COLO668 (cell line): ENCODE results near the gene ARHGAP24.
"Not testable (repeated sequence)": the region's sequence is repeated elsewhere in the genome, so short reads cannot be mapped to it uniquely, and the experiment has no call there.

ENCODE experiments used
- DNase-seq: peaks from one replicate; lab custom pipeline; 2025; ENCODE audit not compliant: unreplicated experiment; lab: John Stamatoyannopoulos, UW

ARHGAP24 gene

DNA sequence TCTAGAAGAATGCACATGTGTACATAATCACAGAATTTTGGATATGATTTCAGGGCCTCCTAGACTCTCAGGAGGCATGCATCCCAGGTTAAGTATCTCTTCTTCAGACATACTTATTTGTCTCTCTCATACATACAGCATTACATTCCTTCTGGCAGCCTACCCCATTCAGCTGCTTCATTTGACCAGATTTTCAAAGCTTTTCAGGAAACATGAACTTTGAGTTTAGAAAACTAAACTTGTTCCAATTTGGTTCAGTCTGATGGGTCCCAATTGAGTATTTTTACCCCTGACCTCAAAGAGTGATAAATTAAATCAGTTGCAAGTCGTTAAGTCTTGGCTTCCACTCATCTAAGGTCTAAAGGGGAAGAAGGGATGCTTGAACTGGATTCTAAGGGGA lies 330.9 kb downstream of the ARHGAP24 start:
- no peak for DNase-seq

DNA sequence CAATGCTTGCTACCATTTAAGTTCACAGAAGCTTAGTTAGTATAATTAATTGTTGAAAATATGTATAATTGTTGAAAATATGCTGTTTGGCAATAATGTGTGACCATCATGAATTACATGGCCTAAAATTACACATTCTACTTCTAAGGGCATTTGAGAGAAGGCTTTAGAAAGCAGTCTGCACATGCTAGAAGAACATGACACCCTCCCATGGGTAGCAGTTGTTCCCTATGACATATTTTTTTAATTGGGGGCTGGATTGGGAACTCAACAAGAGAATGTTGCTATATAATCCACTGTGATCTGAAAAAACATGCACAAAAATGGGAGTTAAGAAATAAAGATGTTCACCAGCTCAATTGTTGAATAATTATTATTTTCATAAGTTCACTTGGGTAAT lies 331.4 kb downstream of the ARHGAP24 start:
- no peak for DNase-seq

DNA sequence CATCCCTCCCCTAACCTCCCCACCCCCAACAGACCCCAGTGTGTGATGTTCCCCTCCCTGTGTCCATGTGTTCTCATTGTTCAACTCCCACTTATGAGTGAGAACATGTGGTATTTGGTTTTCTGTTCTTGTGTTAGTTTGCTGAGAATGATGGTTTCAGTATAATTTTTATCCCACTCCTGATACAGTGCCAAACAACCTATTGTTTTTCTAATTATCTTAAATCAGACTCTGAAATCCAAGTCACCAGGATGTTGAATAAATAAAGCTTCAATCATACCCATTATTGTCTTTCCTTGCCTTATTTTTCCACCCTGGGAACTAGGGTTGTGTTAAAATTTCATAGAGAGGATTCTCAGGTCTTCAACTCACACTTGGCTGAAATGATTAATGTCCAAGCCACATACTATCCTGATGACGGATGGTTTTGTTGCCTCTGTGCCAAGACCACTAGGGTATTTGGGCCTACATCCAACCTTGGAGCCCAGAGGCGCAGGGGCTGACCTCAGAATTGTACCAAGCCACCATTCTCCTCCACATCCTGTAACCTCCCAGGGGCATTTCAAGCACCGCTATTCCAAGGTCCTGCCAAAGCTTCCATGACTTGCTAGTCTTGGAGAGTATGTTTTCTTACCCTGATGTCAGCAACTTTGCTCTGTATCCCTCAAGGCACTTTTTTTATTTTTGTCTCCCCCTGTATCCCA lies 332.4 kb downstream of the ARHGAP24 start:
- DNase-seq, result no peak

DNA sequence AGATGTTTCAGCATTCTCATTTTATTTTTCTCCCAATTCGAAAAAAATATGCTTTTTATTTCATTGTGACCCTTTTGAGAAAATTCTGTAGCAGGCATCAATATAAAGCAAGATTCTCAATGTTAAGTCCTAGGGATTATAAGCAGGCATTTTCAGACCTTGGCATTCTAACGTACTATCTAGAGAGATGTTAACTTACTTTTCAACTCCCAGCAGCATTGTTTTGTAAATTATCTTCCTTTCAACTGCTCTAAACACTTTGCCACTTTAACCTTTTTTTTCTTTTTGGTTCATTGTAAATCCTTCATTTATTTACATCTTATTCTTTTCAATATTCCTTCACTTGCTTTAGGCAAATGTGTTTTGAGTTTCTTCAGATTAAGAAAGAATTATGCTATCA lies 333.2 kb downstream of the ARHGAP24 start:
- DNase-seq, result no peak

DNA sequence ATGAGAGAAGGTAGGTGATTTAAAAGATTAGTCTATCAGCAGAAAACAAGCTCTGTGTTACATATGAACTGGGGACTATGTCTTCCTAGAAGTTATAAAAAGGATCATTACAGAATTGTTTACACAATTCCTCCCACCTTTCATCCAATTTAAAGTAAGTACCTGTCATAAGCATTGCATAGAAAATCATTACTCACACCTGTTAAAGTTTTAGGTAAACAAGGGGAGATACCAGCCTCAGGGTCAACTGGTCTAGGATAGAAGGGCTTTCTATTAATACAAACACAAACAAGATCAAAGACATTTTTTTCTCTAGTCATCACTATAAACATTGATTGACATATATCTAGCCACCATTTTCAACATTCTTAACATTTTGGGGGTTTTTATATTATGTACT lies 333.9 kb downstream of the ARHGAP24 start:
- DNase-seq, result no peak

DNA sequence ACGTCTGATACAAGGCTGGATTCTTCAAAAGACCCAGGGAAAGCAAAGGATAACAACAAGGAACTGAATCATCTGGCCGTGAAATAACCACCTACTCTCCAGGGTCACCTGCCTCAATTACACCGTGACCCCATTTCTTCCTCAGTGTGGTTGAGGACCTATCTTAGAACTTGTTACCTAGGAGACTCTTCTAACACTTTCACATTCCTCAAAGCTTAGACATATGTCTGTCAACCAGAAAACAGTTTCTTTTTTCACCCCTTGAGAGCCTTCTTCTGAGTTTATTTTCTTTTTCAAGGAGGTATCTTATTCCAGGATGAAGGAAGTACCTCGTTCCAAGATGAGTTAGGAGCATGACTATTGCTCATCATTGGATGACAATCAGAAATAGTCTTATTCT lies 337.8 kb downstream of the ARHGAP24 start:
- no peak for DNase-seq

DNA sequence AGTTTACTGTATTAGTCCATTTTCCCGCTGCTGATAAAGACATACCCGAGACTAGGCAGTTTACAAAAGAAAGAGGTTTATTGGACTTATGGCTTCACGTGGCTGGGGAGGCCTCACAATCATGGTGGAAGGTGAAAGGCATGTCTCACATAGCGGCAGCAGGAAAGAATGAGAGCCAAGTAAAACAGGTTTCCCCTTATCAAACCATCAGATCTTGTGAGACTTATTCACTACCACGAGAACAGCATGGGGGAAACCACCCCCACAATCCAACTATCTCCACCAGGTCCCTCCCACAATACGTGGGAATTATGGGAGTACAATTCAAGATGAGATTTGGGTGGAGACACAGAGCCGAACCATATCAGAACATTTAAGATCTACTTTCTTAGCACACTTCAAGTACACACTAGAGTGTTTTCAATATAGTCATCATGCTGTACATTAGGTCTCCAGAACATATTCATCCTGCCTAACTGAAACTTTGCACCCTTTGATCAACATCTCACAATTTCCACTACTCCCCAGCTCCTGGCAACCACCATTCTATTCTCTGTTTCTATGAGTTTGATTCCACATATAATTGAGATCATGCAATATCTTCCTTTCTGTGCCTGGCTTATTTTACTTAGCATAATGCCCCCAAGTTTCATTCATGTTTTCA lies 341.0 kb downstream of the ARHGAP24 start:
- no peak for DNase-seq

DNA sequence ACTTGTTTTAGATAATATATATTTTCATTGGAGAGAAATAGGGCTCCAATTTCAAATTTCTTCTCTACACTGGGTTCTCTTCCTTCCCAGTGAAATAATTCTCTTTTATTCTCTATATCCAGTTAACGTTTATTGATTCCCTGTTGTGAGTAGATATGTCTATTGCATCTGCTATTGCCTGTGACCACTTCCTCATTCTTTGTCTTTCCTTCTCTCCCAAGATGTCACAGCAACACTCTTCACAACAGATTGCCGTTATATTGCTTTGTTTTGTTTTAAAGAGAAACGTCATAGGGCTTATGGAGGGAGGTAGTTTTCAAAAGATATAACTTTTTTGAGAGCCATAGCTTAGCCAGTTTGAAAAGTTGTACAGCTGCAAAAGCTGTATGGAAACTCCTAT lies 343.8 kb downstream of the ARHGAP24 start:
- no peak for DNase-seq

DNA sequence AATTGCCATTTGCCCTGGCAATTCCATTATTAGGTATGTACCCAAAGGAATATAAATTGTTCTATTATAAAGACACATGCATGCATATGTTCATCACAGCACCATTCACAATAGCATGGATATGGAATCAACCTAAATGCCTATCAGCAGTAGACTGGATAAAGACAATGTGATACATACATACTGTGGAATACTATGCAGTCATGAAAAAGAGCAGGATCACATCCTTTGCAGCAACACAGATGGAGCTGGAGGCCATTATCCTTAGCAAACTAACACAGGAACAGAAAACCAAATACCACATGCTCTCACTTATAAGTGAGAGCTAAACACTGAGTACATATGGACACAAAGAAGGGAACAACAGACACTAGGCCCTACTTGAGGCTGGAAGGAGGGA lies 345.2 kb downstream of the ARHGAP24 start:
- not testable (repeated sequence) for DNase-seq

DNA sequence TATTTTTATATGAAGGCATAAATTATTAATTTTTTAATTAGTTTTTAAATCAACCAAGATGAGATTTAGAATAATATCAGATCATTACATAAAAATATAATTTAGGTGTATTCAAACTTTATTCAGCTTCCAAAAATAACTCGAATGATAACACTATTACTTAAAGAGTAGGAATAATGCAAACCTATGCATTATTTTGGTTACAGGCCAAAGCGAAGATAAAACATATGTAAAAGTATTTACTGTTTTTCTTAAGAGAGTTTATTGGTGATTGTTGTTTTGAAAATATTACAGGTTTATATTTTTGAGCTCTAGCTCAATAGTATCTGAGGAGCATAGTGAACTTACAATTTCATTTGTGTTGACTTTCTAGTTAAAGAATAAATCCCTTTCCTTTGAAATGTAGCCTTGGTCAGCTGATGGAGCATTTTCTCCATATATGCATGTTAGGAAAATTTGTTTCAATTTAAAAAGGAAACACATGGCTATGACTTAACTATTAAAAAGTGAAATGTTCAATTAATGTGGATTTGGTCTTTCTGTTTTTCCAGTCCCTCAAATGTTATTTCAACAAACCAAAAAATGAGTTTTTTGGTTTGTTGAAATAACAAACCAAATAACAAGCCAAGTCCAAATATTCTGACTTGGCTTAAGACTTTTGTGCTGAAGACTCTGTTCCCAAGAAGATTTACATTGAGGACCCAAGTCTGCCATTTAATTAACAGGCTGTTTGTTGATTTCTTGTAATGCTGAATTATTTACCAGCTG lies 346.9 kb downstream of the ARHGAP24 start:
- DNase-seq, result no peak

DNA sequence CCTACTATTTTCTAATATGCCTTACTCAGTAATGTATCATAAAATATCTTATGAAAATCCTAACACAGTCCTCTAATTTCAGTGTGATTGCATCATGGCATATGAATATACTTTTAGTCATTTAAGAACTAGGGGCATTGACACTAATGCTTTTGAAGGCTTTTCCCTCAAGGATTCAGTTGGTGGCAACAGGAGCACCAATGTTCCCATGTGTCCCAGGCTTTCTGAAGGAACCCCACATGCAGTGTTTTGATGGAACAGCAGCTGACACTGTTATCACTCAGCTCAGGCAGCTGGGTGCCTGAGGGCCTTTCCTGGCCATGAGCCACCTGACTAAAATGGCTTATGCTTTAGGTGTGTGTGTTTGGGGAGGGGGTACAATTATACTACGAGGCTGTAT lies 348.3 kb downstream of the ARHGAP24 start:
- no peak for DNase-seq

DNA sequence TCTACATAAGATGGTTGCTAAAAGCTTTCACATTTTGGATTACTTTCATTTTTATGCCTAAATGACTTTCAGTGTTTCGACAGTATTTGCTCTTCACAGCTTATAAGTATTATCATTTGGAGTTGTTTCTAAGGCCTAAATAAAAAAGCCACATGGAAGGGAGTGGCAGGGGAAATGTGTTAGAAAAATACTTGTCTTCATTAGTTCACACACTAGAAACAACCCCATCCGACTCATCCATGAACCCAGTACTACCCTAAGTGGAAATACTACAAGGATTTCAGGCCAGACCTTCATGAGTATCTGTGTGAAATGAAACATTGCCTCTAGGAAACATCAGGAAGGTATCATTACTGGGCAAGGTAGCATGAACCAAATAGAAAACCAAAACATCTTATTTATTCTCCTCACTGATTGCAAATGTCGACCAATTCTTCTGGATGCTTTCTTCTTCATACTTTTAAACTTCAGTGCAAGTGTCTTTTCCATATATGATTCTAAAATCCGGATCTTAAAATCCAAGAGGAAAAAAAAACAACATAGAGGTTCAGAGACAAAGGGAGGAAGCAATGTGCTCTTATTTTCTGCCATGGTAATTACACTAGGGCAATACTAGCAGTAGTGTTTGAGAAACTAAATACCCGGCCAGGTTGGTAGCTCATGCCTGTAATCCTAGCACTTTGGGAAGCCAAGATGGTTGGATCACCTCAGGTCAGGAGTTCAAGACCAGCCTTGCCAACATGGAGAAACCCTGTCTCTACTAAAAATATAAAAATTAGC lies 349.4 kb downstream of the ARHGAP24 start:
- no peak for DNase-seq

DNA sequence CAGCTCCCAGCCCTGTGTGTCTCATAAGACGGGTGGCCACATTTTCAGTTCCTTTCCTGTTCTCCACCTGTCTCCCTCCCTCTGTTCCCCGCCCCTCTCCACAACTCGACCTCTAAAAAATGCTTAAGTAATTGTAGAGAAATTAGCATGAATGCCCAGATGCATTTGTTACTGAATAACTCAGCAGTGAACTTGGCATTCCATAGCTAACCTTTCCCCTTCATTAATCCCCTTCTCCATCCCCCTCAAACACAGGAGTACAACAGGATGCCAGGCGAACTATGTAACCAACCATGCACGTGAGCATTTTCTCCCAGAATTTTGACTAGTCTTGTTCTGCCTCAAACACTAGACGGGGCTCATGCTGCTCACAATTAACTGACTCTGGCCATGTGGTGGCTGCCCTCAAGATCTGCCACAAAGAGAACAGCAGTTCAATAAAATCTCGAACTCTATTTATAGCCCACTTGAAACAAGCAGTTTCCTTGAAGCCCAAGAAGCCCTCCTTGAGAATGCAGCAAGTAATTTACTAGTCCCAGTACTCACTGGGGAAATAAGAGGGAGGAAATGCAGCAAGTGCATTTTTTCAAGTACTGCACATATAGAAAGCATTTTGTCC lies 351.2 kb downstream of the ARHGAP24 start:
- no peak for DNase-seq

DNA sequence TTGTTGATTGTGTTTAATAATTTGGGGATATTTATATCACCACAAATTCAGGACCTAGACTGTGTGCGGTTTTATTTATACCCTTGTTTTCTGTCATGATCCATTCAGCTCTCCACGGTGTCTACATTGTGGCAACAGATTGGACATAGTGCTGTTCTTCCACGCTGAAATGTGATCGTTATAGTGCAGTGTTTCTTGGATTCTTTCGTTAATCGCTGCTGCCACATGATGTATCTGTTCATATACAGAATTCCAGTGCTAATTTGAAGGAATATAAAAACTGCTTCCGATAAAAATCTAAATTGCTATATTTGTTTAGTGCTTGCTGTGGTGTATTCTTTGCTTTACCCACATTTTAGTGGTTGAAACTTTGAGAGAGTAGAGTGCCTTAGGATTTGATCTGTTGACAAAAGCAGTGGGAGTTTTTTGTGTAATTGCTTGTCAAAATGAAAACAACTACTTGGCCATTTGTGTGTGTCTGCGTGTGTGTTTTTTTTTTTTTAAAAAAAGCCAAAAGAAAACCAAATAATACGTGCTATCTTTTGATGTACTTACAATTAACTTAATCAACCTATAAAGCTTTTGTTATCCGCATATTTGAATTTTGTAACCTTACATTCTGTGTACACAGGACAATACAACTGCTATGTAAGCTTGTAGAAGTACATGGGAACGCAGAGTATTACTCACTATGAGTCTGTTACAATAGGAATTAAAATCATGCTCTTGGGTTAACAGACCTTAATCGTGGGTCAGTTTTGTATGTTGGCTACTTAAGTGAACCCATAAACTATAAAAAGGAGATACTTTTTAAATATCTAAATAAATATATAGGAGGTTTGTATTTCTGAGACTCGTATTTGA lies 353.3 kb downstream of the ARHGAP24 start:
- no peak for DNase-seq

DNA sequence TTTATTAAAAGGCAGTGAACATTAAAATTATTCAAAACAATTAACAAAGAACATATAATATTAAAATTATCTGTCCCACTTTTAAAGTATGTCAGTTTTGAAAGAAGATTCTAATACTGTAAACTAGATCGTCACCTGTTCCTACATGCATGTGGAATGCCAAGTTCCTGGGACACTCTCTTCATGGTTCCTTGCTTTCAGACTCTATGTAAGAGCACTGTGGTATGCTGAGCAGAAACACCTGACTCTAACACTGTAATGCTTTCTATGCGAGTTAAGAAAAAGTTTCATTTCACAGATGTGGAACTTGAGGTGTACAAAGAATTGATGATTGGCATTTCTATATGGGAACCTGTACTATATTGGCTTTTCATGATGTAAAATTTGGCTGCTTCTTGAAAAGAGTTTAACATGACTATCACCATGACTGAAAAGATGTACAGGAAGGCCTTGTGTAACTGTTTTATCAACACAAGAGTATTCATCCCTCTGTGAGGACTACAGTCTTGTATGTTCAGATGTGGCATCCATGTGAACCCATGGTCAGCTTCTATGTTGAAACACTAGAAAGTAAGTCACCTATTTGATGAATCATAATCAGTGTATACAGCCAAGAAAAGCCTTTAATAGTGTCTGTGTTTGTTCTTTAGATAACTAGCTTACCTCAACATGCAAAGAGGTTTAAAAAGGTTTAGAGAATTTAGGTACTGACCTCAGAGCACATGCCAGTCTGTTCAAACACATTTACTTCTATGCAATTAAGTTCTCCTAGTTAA lies 354.5 kb downstream of the ARHGAP24 start:
- no peak for DNase-seq

DNA sequence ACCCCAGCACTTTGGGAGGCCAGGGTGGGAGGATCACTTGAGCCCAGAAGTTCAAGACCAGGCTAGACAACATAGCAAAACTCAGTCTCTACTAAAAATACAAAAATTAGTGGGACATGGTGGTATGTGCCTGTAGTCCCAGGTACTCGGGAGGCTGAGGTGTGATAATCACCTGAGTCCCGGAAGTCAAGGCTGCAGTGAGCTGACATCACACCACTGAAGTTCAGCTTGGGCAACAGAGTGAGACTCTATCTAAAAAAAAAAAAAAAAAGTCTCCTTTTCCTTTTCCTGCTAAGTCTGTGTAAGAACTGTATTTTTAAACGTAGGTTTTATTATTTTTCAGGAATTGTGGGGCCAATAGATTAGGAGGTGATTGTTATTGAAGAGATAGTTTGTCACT lies 356.7 kb downstream of the ARHGAP24 start:
- DNase-seq, result no peak

DNA sequence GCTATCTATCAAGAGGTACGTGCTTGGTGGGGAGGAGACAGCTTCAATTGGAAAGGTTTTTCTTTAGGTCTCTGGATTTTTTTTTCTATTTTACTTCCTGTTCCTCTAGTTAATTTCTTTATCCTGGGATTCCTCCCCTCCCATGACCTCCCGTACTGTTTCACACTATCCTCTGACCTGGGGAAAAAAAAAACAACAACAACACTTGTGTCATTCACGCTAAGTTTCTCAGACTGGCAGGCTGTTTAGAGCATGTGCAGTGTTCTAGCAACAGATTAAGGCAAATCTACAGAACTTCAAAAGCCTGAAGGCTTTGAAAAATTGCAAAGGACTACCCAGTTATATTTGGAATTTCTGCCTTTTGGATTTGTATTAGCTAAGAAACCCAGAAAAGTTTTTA lies 358.4 kb downstream of the ARHGAP24 start:
- DNase-seq, result no peak

DNA sequence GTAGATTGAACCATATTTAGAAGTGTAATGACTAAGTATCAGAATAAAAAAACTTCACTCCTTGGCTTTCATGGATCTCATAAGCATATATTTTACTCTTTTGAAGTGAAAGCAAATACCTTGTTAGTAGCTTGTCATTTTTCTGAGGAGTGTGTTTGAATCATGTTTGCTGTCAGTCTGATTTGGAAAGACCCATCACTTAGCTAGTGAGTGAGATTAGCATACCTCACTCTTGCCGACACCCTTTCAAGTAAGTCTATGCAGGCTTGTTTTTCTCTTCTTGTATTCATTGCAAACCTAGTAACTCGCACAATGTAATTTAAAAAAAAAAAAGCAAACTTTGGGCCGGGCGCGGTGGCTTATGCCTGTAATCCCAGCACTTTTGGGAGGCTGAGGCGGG lies 360.0 kb downstream of the ARHGAP24 start:
- DNase-seq, result no peak
